Tibial artery (tissue), 4 donors: Measurements from ENCODE around the gene TMEM272.

Experiments used
- DNase-seq, 2 donors: peaks; one replicate each; pipeline ENCODE4 v3.0.0-alpha.2; 2019
- H3K27ac ChIP-seq, 2 donors: fragments of 200-600 bp; sonication (generic) in 1 of 2; 1 replicate in 1 of 2; 2 replicates in 1 of 2; pipeline ENCODE4 v1.5.1; 2018 to 2019; ENCODE audit warnings: mild to moderate bottlenecking in 1 of 2
- H3K27me3 ChIP-seq, 2 donors: fragments of 200-600 bp; sonication (generic) in 1 of 2; one replicate each; pipeline versions ENCODE4 v1.5.1 to v1.6.0; 2016 to 2019
- H3K36me3 ChIP-seq, 3 donors: fragments of 200-600 bp; sonication (generic) in 2 of 3; one replicate each; pipeline ENCODE4 v1.5.1; 2016 to 2019; ENCODE audit warnings: mild to moderate bottlenecking in 2 of 3
- H3K4me1 ChIP-seq, 4 donors: fragments of 200-600 bp; sonication (generic) in 2 of 4; 1 replicate in 3 of 4; 2 replicates in 1 of 4; pipeline ENCODE4 v1.5.1; 2016 to 2019
- H3K4me3 ChIP-seq, 2 donors: fragments of 200-600 bp; sonication (generic) in 1 of 2; 1 replicate in 1 of 2; 2 replicates in 1 of 2; pipeline ENCODE4 v1.5.1; 2018 to 2019; ENCODE audit warnings: mild to moderate bottlenecking in 2 of 2
- H3K9me3 ChIP-seq, 3 donors: fragments of 200-600 bp; sonication (generic) in 1 of 3; one replicate each; pipeline ENCODE4 v1.5.1; 2016 to 2019
- intact Hi-C: fragments of 100-400 bp; cut with DNase I; formaldehyde crosslinking; loops from one replicate; pipeline ENCODE4 v1.15.0; 2023; ENCODE audit warnings: low total_unique reads
- TF ChIP-seq, protein P1 (sequence below), 2 experiments: fragments of 200-600 bp in 1 of 2; fragments of 450-650 bp in 1 of 2; IDR thresholded peaks; one replicate each; pipeline ENCODE4 v1.5.1; 2017 to 2019; ENCODE audit warnings: antibody characterized with exemption in 2 of 2, mild to moderate bottlenecking in 1 of 2, moderate library complexity in 1 of 2

Gene TMEM272

GRCh38 chr13:51781246-51782022, 63.5 kb downstream of the TMEM272 start:
- DNase-seq, result no peak
- intact Hi-C loops, result no loop called here

DNA sequence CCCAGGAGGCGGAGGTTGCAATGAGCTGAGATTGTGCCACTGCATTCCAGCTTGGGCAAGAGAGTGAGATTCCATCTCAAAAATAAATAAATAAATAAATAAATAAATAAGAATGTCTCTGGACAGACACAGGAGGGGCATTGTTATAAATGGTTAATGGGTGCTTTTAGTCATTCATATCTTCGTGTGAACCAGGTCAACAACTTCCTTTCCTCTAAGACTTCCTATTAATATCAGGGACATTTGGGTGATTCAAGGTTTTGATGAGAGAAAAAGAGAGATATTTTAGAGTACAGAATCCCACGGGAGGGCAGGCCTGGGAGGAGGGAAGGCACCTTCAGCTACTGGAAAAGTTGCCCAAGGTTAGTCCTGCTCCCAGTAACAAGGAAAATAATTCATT, 64.9 kb downstream of the TMEM272 start:
- H3K4me3 ChIP-seq, result no peak overlapping the region
- TF ChIP-seq, protein P1, sequence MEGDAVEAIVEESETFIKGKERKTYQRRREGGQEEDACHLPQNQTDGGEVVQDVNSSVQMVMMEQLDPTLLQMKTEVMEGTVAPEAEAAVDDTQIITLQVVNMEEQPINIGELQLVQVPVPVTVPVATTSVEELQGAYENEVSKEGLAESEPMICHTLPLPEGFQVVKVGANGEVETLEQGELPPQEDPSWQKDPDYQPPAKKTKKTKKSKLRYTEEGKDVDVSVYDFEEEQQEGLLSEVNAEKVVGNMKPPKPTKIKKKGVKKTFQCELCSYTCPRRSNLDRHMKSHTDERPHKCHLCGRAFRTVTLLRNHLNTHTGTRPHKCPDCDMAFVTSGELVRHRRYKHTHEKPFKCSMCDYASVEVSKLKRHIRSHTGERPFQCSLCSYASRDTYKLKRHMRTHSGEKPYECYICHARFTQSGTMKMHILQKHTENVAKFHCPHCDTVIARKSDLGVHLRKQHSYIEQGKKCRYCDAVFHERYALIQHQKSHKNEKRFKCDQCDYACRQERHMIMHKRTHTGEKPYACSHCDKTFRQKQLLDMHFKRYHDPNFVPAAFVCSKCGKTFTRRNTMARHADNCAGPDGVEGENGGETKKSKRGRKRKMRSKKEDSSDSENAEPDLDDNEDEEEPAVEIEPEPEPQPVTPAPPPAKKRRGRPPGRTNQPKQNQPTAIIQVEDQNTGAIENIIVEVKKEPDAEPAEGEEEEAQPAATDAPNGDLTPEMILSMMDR (IDR thresholded peaks at IDR 0.05), result no peak
- no peaks in the 10 kb centered on the region for H3K9me3 ChIP-seq
- H3K27me3 ChIP-seq, result no peaks in the 10 kb centered on the region
- intact Hi-C loops, result no loop called here
- H3K4me1 ChIP-seq, result no peaks in the 10 kb centered on the region
- H3K27ac ChIP-seq, result no peak overlapping the region
- no peaks in the 10 kb centered on the region for H3K36me3 ChIP-seq
- no peak for DNase-seq

More at GRCh38 chr13:51781246-51782022, 63.5 kb downstream of the TMEM272 start:
- TF ChIP-seq, protein P1 (IDR thresholded peaks at IDR 0.05), result no peak
- Histone ChIP-seq H3K4me3 (no peak overlapping the region), H3K4me1 (peaks cover 0 to 5% (median 0%) of the 10 kb centered on the region in 4 donors), H3K27me3 (no peaks in the 10 kb centered on the region), H3K36me3 (no peaks in the 10 kb centered on the region), H3K9me3 (no peaks in the 10 kb centered on the region), H3K27ac (no peak overlapping the region)

DNA sequence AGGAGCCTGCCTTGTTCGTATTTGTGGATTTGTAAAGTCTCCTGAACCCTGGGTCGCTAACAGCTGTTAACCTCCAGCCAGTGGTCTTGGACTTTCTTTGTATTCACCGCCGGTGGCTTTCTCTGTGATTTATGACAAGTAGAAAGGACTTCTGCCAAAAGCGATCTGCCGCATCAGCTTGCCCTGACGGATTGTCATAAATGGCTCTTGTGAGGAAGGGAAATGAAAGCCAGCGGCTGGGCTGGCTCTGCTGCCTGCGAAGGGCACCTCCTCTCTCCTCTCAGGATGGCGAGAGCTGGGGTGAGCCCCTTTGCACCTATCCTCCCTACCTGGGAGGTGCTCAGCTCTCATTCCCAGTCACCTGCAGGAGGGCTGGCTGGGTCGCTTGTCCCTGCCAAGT, 66.6 kb downstream of the TMEM272 start:
- DNase-seq, result no peak
- Histone ChIP-seq H3K4me3 (no peak overlapping the region), H3K4me1 (no peaks in the 10 kb centered on the region)

GRCh38 chr13:51777921-51778320, 67.1 kb downstream of the TMEM272 start:
- TF ChIP-seq, protein P1 (IDR thresholded peaks at IDR 0.05), result no peak
- H3K9me3 ChIP-seq, result no peaks in the 10 kb centered on the region
- no peaks in the 10 kb centered on the region for H3K4me1 ChIP-seq
- no peak overlapping the region for H3K4me3 ChIP-seq
- no peaks in the 10 kb centered on the region for H3K27me3 ChIP-seq
- H3K27ac ChIP-seq, result no peak overlapping the region
- intact Hi-C loops, result no loop called here
- no peak for DNase-seq
- H3K36me3 ChIP-seq, result peaks cover 0 to 6% (median 4%) of the 10 kb centered on the region in 3 donors

More for the DNA sequence above, 66.6 kb downstream of the TMEM272 start:
- TF ChIP-seq, protein P1 (IDR thresholded peaks at IDR 0.05), result no peak
- intact Hi-C loops, result no loop called here
- Histone ChIP-seq H3K27ac (no peak overlapping the region), H3K36me3 (peaks cover 0 to 6% (median 4%) of the 10 kb centered on the region in 3 donors), H3K27me3 (no peaks in the 10 kb centered on the region), H3K9me3 (no peaks in the 10 kb centered on the region)

DNA sequence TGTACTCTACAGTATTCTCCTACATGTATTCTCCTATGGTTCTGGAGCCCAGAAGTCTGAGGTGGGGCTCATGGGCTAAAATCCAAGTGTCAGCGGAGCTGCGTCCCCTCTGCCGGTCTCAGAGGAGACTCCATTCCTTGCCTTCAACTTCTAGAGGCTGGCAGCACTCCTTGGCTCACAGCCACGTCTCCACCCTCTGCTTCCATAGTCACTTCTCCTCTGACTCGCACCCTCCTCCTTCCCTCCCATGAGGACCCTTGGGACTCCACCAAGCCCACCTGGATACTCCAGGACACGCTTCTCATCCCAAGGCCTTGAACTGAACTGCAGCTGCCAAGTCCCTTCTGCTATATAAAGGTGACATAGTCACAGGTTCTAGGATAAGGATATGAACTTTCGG, 68.8 kb downstream of the TMEM272 start:
- TF ChIP-seq, protein P1 (IDR thresholded peaks at IDR 0.05), result no peak
- DNase-seq, result no peak
- Histone ChIP-seq H3K27me3 (no peaks in the 10 kb centered on the region), H3K4me1 (peaks cover 0 to 8% (median 1%) of the 10 kb centered on the region in 4 donors), H3K9me3 (no peaks in the 10 kb centered on the region), H3K4me3 (no peak overlapping the region), H3K36me3 (peaks cover 0 to 12% (median 4%) of the 10 kb centered on the region in 3 donors), H3K27ac (no peak overlapping the region)
- intact Hi-C loops, result no loop called here
